WTC11 (cell line): Measurements from ENCODE around the gene OBSCN. TPM values are rescaled to one million over a fixed set of nuclear protein-coding genes. Genes with fewer than 3 reads are reported as not detected.

Source experiments
- ATAC-seq: fragments of 200-7000 bp; cut with Tn5 transposase; 2 replicates; pipeline ENCODE4 v1.10.0; 2021; ENCODE audit warnings: mild to moderate bottlenecking, moderate library complexity
- CTCF ChIA-PET: fragments of 300-600 bp; sonication (Branson Sonifier 250); formaldehyde crosslinking; loops from one replicate; lab custom pipeline; 2021; ENCODE audit warnings: antibody characterized with exemption; lab: Charles Lee
- POLR2A ChIA-PET: fragments of 350-600 bp; sonication (Branson Sonifier 250); formaldehyde crosslinking; loops from one replicate; lab custom pipeline; 2021; ENCODE audit warnings: antibody characterized with exemption; lab: Charles Lee
- DNase-seq: peaks from one replicate; pipeline ENCODE4 v3.0.0; 2021; ENCODE audit warnings: low spot score
- H3K27ac Mint-ChIP-seq: 2 replicates; pipeline ENCODE4 v1.8.0; 2021; ENCODE audit warnings: mixed read lengths
- H3K27me3 Mint-ChIP-seq: 2 replicates; pipeline ENCODE4 v1.8.0; 2021; ENCODE audit warnings: low read depth, mild to moderate bottlenecking, moderate library complexity, mixed read lengths
- H3K36me3 Mint-ChIP-seq: 2 replicates; pipeline ENCODE4 v1.8.0; 2021; ENCODE audit warnings: mixed read lengths
- H3K4me1 Mint-ChIP-seq: 2 replicates; pipeline ENCODE4 v1.8.0; 2022; ENCODE audit warnings: mixed read lengths
- H3K4me3 Mint-ChIP-seq: 2 replicates; pipeline ENCODE4 v1.8.0; 2021; ENCODE audit warnings: mild to moderate bottlenecking, moderate library complexity, mixed read lengths
- H3K9me3 Mint-ChIP-seq: 2 replicates; pipeline ENCODE4 v1.8.0; 2021; ENCODE audit warnings: mixed read lengths
- ELF4 ChIP-seq: sonication (generic); formaldehyde crosslinking; IDR thresholded peaks from 2 replicates; pipeline ENCODE4 v1.8.1; 2022; ENCODE audit warnings: low read depth, mild to moderate bottlenecking, moderate library complexity, missing genetic modification reagents
- ERG ChIP-seq: fragments of 250-450 bp; sonication (Bioruptor Pico); IDR thresholded peaks from 2 replicates; pipeline ENCODE4 v1.8.0; 2021; ENCODE audit warnings: mild to moderate bottlenecking
- GRHL2 ChIP-seq: fragments of 250-450 bp; sonication (Bioruptor Pico); IDR thresholded peaks from 2 replicates; pipeline ENCODE4 v1.8.0; 2022; ENCODE audit warnings: mild to moderate bottlenecking, moderate library complexity; ENCODE audit not compliant: insufficient replicate concordance, severe bottlenecking
- HMGXB4 ChIP-seq: sonication (generic); formaldehyde crosslinking; IDR thresholded peaks from 2 replicates; pipeline ENCODE4 v1.8.1; 2023; ENCODE audit warnings: mild to moderate bottlenecking, moderate library complexity, missing genetic modification reagents
- KAT7 ChIP-seq: sonication (generic); formaldehyde crosslinking; IDR thresholded peaks from 2 replicates; pipeline ENCODE4 v1.8.1; 2023; ENCODE audit warnings: missing genetic modification reagents, mild to moderate bottlenecking, borderline replicate concordance
- MYBL2 ChIP-seq: sonication (generic); formaldehyde crosslinking; IDR thresholded peaks from 2 replicates; pipeline ENCODE4 v1.8.1; 2023; ENCODE audit warnings: mild to moderate bottlenecking, moderate library complexity, missing genetic modification reagents
- NFATC4 ChIP-seq: fragments of 250-450 bp; sonication (Bioruptor Pico); IDR thresholded peaks from 2 replicates; pipeline ENCODE4 v1.9.0; 2021; ENCODE audit warnings: mild to moderate bottlenecking
- NFE2L1 ChIP-seq: sonication (generic); formaldehyde crosslinking; IDR thresholded peaks from 2 replicates; pipeline ENCODE4 v1.8.1; 2023; ENCODE audit warnings: missing genetic modification reagents
- NR3C1 ChIP-seq: sonication (generic); formaldehyde crosslinking; conservative IDR thresholded peaks from 2 replicates; pipeline ENCODE4 v1.8.1; 2023; ENCODE audit warnings: low read depth, mild to moderate bottlenecking, missing genetic modification reagents
- SMAD3 ChIP-seq: sonication (generic); formaldehyde crosslinking; IDR thresholded peaks from 2 replicates; pipeline ENCODE4 v1.8.0; 2022; ENCODE audit warnings: missing genetic modification reagents, mild to moderate bottlenecking, borderline replicate concordance
- SP1 ChIP-seq: sonication (generic); formaldehyde crosslinking; conservative IDR thresholded peaks from 2 replicates; pipeline ENCODE4 v1.8.1; 2022; ENCODE audit warnings: missing genetic modification reagents
- ZNF121 ChIP-seq: sonication (generic); formaldehyde crosslinking; IDR thresholded peaks from 2 replicates; pipeline ENCODE4 v1.8.0; 2023; ENCODE audit warnings: missing genetic modification reagents
- ZNF219 ChIP-seq: sonication (generic); formaldehyde crosslinking; IDR thresholded peaks from 2 replicates; pipeline ENCODE4 v1.8.0; 2023; ENCODE audit warnings: missing genetic modification reagents, mild to moderate bottlenecking, borderline replicate concordance
- ZNF263 ChIP-seq: sonication (generic); formaldehyde crosslinking; IDR thresholded peaks from 2 replicates; pipeline ENCODE4 v1.8.1; 2022; ENCODE audit warnings: low read depth, mild to moderate bottlenecking, moderate library complexity, missing genetic modification reagents
- total RNA-seq: library from RNA; stranded (reverse); gene quantifications from 3 replicates; pipeline ENCODE4 v1.2.3, GENCODE V29; 2021
- TF ChIP-seq, protein P1 (sequence below): sonication (generic); formaldehyde crosslinking; IDR thresholded peaks from 2 replicates; pipeline ENCODE4 v1.8.1; 2023; ENCODE audit warnings: mild to moderate bottlenecking, missing genetic modification reagents, moderate library complexity
- TF ChIP-seq, protein P2 (sequence below): sonication (generic); formaldehyde crosslinking; IDR thresholded peaks from 2 replicates; pipeline ENCODE4 v1.8.0; 2023; ENCODE audit warnings: missing genetic modification reagents, mild to moderate bottlenecking, borderline replicate concordance
- TF ChIP-seq, protein P3 (sequence below): sonication (generic); formaldehyde crosslinking; conservative IDR thresholded peaks from 2 replicates; pipeline ENCODE4 v1.8.1; 2023; ENCODE audit warnings: mild to moderate bottlenecking, low read depth, missing genetic modification reagents, moderate library complexity
- TF ChIP-seq, protein P4 (sequence below): fragments of 250-450 bp; sonication (Bioruptor Pico); IDR thresholded peaks from 2 replicates; pipeline ENCODE4 v1.9.0; 2021; ENCODE audit warnings: mild to moderate bottlenecking, borderline replicate concordance

OBSCN gene
- total RNA-seq, 1 experiment from 2014 or later, result 38.8 TPM

- H3K36me3 Mint-ChIP-seq, result peaks cover 18% of the 10 kb centered on the region
- H3K4me1 Mint-ChIP-seq, result no peaks in the 10 kb centered on the region
- DNase-seq, result no peak
- no peak for ATAC-seq
- H3K27me3 Mint-ChIP-seq, result no peaks in the 10 kb centered on the region
- ChIA-PET CTCF (no interaction called here), POLR2A (no interaction called here)
- H3K4me3 Mint-ChIP-seq, result no peak overlapping the region
- H3K9me3 Mint-ChIP-seq, result no peaks in the 10 kb centered on the region
- no peak overlapping the region for H3K27ac Mint-ChIP-seq
- no peak for TF ChIP-seq KAT7 (CRISPR knock-in tag)
- TF ChIP-seq NFE2L1, result no peak
- TF ChIP-seq, protein P1, sequence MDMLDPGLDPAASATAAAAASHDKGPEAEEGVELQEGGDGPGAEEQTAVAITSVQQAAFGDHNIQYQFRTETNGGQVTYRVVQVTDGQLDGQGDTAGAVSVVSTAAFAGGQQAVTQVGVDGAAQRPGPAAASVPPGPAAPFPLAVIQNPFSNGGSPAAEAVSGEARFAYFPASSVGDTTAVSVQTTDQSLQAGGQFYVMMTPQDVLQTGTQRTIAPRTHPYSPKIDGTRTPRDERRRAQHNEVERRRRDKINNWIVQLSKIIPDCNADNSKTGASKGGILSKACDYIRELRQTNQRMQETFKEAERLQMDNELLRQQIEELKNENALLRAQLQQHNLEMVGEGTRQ (CRISPR knock-in tag), result no peak
- TF ChIP-seq ZNF219 (CRISPR knock-in tag), result no peak
- no peak for TF ChIP-seq ZNF121 (CRISPR knock-in tag)
- TF ChIP-seq ERG, result no peak
- no peak for TF ChIP-seq MYBL2 (CRISPR knock-in tag)
- no peak for TF ChIP-seq NR3C1 (CRISPR knock-in tag)
- TF ChIP-seq, protein P2, sequence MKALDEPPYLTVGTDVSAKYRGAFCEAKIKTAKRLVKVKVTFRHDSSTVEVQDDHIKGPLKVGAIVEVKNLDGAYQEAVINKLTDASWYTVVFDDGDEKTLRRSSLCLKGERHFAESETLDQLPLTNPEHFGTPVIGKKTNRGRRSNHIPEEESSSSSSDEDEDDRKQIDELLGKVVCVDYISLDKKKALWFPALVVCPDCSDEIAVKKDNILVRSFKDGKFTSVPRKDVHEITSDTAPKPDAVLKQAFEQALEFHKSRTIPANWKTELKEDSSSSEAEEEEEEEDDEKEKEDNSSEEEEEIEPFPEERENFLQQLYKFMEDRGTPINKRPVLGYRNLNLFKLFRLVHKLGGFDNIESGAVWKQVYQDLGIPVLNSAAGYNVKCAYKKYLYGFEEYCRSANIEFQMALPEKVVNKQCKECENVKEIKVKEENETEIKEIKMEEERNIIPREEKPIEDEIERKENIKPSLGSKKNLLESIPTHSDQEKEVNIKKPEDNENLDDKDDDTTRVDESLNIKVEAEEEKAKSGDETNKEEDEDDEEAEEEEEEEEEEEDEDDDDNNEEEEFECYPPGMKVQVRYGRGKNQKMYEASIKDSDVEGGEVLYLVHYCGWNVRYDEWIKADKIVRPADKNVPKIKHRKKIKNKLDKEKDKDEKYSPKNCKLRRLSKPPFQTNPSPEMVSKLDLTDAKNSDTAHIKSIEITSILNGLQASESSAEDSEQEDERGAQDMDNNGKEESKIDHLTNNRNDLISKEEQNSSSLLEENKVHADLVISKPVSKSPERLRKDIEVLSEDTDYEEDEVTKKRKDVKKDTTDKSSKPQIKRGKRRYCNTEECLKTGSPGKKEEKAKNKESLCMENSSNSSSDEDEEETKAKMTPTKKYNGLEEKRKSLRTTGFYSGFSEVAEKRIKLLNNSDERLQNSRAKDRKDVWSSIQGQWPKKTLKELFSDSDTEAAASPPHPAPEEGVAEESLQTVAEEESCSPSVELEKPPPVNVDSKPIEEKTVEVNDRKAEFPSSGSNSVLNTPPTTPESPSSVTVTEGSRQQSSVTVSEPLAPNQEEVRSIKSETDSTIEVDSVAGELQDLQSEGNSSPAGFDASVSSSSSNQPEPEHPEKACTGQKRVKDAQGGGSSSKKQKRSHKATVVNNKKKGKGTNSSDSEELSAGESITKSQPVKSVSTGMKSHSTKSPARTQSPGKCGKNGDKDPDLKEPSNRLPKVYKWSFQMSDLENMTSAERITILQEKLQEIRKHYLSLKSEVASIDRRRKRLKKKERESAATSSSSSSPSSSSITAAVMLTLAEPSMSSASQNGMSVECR (CRISPR knock-in tag), result no peak
- TF ChIP-seq NFATC4 (CRISPR knock-in tag), result no peak
- TF ChIP-seq SP1, result no peak
- no peak for TF ChIP-seq ELF4 (CRISPR knock-in tag)
- TF ChIP-seq SMAD3 (CRISPR knock-in tag), result no peak
- no peak for TF ChIP-seq ZNF263 (CRISPR knock-in tag)
- no peak for TF ChIP-seq HMGXB4 (CRISPR knock-in tag)
- TF ChIP-seq, protein P3, sequence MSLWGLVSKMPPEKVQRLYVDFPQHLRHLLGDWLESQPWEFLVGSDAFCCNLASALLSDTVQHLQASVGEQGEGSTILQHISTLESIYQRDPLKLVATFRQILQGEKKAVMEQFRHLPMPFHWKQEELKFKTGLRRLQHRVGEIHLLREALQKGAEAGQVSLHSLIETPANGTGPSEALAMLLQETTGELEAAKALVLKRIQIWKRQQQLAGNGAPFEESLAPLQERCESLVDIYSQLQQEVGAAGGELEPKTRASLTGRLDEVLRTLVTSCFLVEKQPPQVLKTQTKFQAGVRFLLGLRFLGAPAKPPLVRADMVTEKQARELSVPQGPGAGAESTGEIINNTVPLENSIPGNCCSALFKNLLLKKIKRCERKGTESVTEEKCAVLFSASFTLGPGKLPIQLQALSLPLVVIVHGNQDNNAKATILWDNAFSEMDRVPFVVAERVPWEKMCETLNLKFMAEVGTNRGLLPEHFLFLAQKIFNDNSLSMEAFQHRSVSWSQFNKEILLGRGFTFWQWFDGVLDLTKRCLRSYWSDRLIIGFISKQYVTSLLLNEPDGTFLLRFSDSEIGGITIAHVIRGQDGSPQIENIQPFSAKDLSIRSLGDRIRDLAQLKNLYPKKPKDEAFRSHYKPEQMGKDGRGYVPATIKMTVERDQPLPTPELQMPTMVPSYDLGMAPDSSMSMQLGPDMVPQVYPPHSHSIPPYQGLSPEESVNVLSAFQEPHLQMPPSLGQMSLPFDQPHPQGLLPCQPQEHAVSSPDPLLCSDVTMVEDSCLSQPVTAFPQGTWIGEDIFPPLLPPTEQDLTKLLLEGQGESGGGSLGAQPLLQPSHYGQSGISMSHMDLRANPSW (CRISPR knock-in tag), result no peak
- TF ChIP-seq, protein P4, sequence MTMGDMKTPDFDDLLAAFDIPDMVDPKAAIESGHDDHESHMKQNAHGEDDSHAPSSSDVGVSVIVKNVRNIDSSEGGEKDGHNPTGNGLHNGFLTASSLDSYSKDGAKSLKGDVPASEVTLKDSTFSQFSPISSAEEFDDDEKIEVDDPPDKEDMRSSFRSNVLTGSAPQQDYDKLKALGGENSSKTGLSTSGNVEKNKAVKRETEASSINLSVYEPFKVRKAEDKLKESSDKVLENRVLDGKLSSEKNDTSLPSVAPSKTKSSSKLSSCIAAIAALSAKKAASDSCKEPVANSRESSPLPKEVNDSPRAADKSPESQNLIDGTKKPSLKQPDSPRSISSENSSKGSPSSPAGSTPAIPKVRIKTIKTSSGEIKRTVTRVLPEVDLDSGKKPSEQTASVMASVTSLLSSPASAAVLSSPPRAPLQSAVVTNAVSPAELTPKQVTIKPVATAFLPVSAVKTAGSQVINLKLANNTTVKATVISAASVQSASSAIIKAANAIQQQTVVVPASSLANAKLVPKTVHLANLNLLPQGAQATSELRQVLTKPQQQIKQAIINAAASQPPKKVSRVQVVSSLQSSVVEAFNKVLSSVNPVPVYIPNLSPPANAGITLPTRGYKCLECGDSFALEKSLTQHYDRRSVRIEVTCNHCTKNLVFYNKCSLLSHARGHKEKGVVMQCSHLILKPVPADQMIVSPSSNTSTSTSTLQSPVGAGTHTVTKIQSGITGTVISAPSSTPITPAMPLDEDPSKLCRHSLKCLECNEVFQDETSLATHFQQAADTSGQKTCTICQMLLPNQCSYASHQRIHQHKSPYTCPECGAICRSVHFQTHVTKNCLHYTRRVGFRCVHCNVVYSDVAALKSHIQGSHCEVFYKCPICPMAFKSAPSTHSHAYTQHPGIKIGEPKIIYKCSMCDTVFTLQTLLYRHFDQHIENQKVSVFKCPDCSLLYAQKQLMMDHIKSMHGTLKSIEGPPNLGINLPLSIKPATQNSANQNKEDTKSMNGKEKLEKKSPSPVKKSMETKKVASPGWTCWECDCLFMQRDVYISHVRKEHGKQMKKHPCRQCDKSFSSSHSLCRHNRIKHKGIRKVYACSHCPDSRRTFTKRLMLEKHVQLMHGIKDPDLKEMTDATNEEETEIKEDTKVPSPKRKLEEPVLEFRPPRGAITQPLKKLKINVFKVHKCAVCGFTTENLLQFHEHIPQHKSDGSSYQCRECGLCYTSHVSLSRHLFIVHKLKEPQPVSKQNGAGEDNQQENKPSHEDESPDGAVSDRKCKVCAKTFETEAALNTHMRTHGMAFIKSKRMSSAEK (CRISPR knock-in tag), result no peak
- TF ChIP-seq GRHL2 (CRISPR knock-in tag), result no peak
Measured at GRCh38 chr1:228319352-228320088, 111.7 kb downstream of the OBSCN start.
